H1 (cell line): ENCODE data around the gene CHMP4B. TPM values are rescaled to one million over a fixed set of nuclear protein-coding genes. Genes with fewer than 3 reads are reported as not detected.

Experiments
- CTCF ChIA-PET: fragments of 300-600 bp; sonication (Branson Sonifier 250); formaldehyde crosslinking; loops from one replicate; lab custom pipeline; 2021; ENCODE audit not compliant: partially characterized antibody; lab: Charles Lee
- POLR2A ChIA-PET: fragments of 300-600 bp; sonication (Branson Sonifier 250); formaldehyde crosslinking; loops from one replicate; lab custom pipeline; 2021; ENCODE audit warnings: inconsistent platforms; ENCODE audit not compliant: partially characterized antibody; lab: Charles Lee
- DNase-seq, 2 experiments: peaks; one replicate each; pipeline versions ENCODE4 v3.0.0 to v3.0.0-alpha.2; 2010 to 2022; ENCODE audit warnings: low spot score in 2 of 2, low read depth in 1 of 2, mixed read lengths in 1 of 2
- FAIRE-seq: peaks from 2 replicates; lab custom pipeline; 2011; peaks lifted over from hg19 to GRCh38; lab: Jason Lieb, UNC
- H2AFZ ChIP-seq: 2 replicates; pipeline ENCODE4 v1.8.1; 2012; ENCODE audit warnings: low read length, inconsistent platforms
- H2AK5ac ChIP-seq: 2 replicates; pipeline ENCODE4 v1.6.1; 2013; ENCODE audit warnings: low read depth, low read length
- H2BK120ac ChIP-seq: replicated peaks from 2 replicates; pipeline ENCODE3; 2013; ENCODE audit warnings: low read depth, low read length, inconsistent platforms
- H2BK12ac ChIP-seq: 2 replicates; pipeline ENCODE4 v1.6.1; 2013; ENCODE audit warnings: low read depth, low read length
- H2BK15ac ChIP-seq: 2 replicates; pipeline ENCODE4 v1.6.1; 2013; ENCODE audit warnings: low read length
- H2BK20ac ChIP-seq: 2 replicates; pipeline ENCODE4 v1.6.1; 2013; ENCODE audit warnings: low read length
- H2BK5ac ChIP-seq: 2 replicates; pipeline ENCODE4 v1.6.1; 2013; ENCODE audit warnings: low read depth, low read length
- H3K14ac ChIP-seq: 2 replicates; pipeline ENCODE4 v1.6.1; 2013; ENCODE audit warnings: inconsistent platforms; ENCODE audit not compliant: insufficient read length
- H3K18ac ChIP-seq: 2 replicates; pipeline ENCODE4 v1.6.1; 2013; ENCODE audit warnings: low read length; ENCODE audit errors: extremely low read depth
- H3K23ac ChIP-seq: 2 replicates; pipeline ENCODE4 v1.6.1; 2013; ENCODE audit warnings: inconsistent platforms; ENCODE audit not compliant: insufficient read length
- H3K23me2 ChIP-seq: 2 replicates; pipeline ENCODE4 v1.6.1; 2013; ENCODE audit warnings: low read depth, low read length
- H3K27ac ChIP-seq: 2 replicates; pipeline ENCODE4 v1.6.1; 2011; ENCODE audit warnings: low read depth, low read length, inconsistent platforms
- H3K27me3 ChIP-seq, 4 experiments: replicated peaks in 1 of 4; 1 replicate in 1 of 4; 2 replicates in 3 of 4; pipeline versions ENCODE4 v1.6.1 to v1.8.1; 2011 to 2013; ENCODE audit warnings: low read length in 3 of 4, mild to moderate bottlenecking in 3 of 4, inconsistent platforms in 2 of 4, mixed read lengths in 2 of 4, moderate library complexity in 1 of 4; ENCODE audit not compliant: control insufficient read depth in 3 of 4, insufficient read depth in 3 of 4; ENCODE audit errors: extremely low read depth in 1 of 4
- H3K36me3 ChIP-seq, 4 experiments: 2 replicates each; pipeline versions ENCODE4 v1.6.1 to v1.8.1; 2011 to 2013; ENCODE audit warnings: mild to moderate bottlenecking in 4 of 4, low read length in 3 of 4, moderate library complexity in 2 of 4, control low read depth in 1 of 4, inconsistent platforms in 1 of 4; ENCODE audit not compliant: insufficient read depth in 4 of 4, control insufficient read depth in 2 of 4
- H3K4ac ChIP-seq: replicated peaks from 2 replicates; pipeline ENCODE3; 2013; ENCODE audit warnings: low read length, low read depth, mixed read lengths, inconsistent platforms; ENCODE audit not compliant: insufficient read length
- H3K4me1 ChIP-seq, 4 experiments: replicated peaks in 1 of 4; 1 replicate in 1 of 4; 2 replicates in 3 of 4; pipeline versions ENCODE4 v1.6.1 to v1.8.1; 2011 to 2013; ENCODE audit warnings: low read length in 3 of 4, inconsistent platforms in 2 of 4, mixed read lengths in 1 of 4; ENCODE audit not compliant: insufficient read depth in 4 of 4, control insufficient read depth in 3 of 4
- H3K4me2 ChIP-seq, 2 experiments: 2 replicates each; pipeline versions ENCODE4 v1.6.1 to v1.8.1; 2011 to 2013; ENCODE audit warnings: low read depth in 2 of 2, low read length in 2 of 2, control low read depth in 1 of 2, inconsistent platforms in 1 of 2, mild to moderate bottlenecking in 1 of 2; ENCODE audit not compliant: insufficient read depth in 1 of 2
- H3K4me3 ChIP-seq, 4 experiments: fragments of 200-600, 300-600 bp in 1 of 4; sonication (generic), shearing (Covaris generic), sonication (Bioruptor Twin) in 1 of 4; 2 replicates each; pipeline versions ENCODE4 v1.5.1 to v1.8.1; 2011 to 2016; ENCODE audit warnings: low read length in 4 of 4, low read depth in 3 of 4, control low read depth in 2 of 4, inconsistent platforms in 2 of 4, mild to moderate bottlenecking in 2 of 4, mixed read lengths in 1 of 4, moderate library complexity in 1 of 4; ENCODE audit not compliant: insufficient read depth in 2 of 4; ENCODE audit errors: extremely low read depth in 1 of 4
- H3K56ac ChIP-seq: replicated peaks from 2 replicates; pipeline ENCODE3; 2013; ENCODE audit warnings: low read depth, mild to moderate bottlenecking, mixed read lengths, low read length, inconsistent platforms; ENCODE audit not compliant: insufficient read length
- H3K79me1 ChIP-seq: 2 replicates; pipeline ENCODE4 v1.6.1; 2013; ENCODE audit warnings: low read depth, low read length, control low read depth
- H3K79me2 ChIP-seq, 2 experiments: 2 replicates each; pipeline versions ENCODE4 v1.6.1 to v1.8.1; 2012 to 2013; ENCODE audit warnings: low read length in 2 of 2, mild to moderate bottlenecking in 2 of 2, inconsistent platforms in 1 of 2; ENCODE audit not compliant: insufficient read depth in 2 of 2, control insufficient read depth in 1 of 2
- H3K9ac ChIP-seq, 4 experiments: replicated peaks in 1 of 4; 1 replicate in 1 of 4; 2 replicates in 3 of 4; pipeline versions ENCODE4 v1.6.1 to v1.8.1; 2011 to 2013; ENCODE audit warnings: low read depth in 3 of 4, low read length in 3 of 4, control low read depth in 2 of 4, mild to moderate bottlenecking in 2 of 4, moderate library complexity in 2 of 4, inconsistent platforms in 1 of 4; ENCODE audit errors: extremely low read depth in 1 of 4
- H3K9me3 ChIP-seq, 2 experiments: 2 replicates each; pipeline versions ENCODE4 v1.6.1 to v1.8.1; 2012 to 2013; ENCODE audit warnings: mild to moderate bottlenecking in 2 of 2, moderate library complexity in 2 of 2, control low read depth in 1 of 2, inconsistent platforms in 1 of 2, low read depth in 1 of 2, low read length in 1 of 2, mixed read lengths in 1 of 2; ENCODE audit not compliant: insufficient read depth in 2 of 2
- H4K20me1 ChIP-seq, 2 experiments: replicated peaks in 1 of 2; 2 replicates each; pipeline versions ENCODE3 to v1.8.1; 2011 to 2013; ENCODE audit warnings: inconsistent platforms in 2 of 2, low read length in 2 of 2, mild to moderate bottlenecking in 1 of 2; ENCODE audit not compliant: insufficient read depth in 2 of 2, control insufficient read depth in 1 of 2
- H4K5ac ChIP-seq: 2 replicates; pipeline ENCODE4 v1.6.1; 2013; ENCODE audit warnings: low read length, low read depth, mixed read lengths, inconsistent platforms; ENCODE audit not compliant: insufficient read length
- H4K8ac ChIP-seq: 2 replicates; pipeline ENCODE4 v1.8.0; 2013; ENCODE audit warnings: mild to moderate bottlenecking, moderate library complexity, low read length, inconsistent platforms; ENCODE audit not compliant: insufficient read depth; ENCODE audit errors: extremely low read depth
- H4K91ac ChIP-seq: replicated peaks from 2 replicates; pipeline ENCODE3; 2013; ENCODE audit warnings: low read length, mixed read lengths, inconsistent platforms; ENCODE audit not compliant: insufficient read length
- CBX5 ChIP-seq: fragments of 300-800, 300-1000 bp; sonication (generic); IDR thresholded peaks from 2 replicates; pipeline ENCODE4 v1.7.1; 2016; ENCODE audit warnings: antibody characterized with exemption, low read length, low read depth
- CHD2 ChIP-seq: IDR thresholded peaks from 2 replicates; pipeline ENCODE4 v1.6.1; 2012; ENCODE audit warnings: low read length, improper control_type of control experiment
- POLR2AphosphoS5 ChIP-seq: IDR thresholded peaks from 2 replicates; pipeline ENCODE4 v1.6.1; 2011; ENCODE audit warnings: low read depth, low read length
- SIX5 ChIP-seq: IDR thresholded peaks from 2 replicates; pipeline ENCODE4 v1.6.1; 2011; ENCODE audit warnings: mild to moderate bottlenecking, low read depth, low read length
- WGBS, 2 experiments: shearing (Covaris generic) in 1 of 2; methylation state at CpG; one replicate each; pipeline versions ENCODE4 v1.1.6 to v1.1.7; 2013 to 2015; ENCODE audit warnings: low lambda C conversion rate in 2 of 2, mixed read lengths in 2 of 2, inconsistent platforms in 1 of 2, low coverage in 1 of 2, missing lambda C conversion rate in 1 of 2; ENCODE audit not compliant: insufficient replicate concordance in 2 of 2, insufficient coverage in 1 of 2, insufficient read length in 1 of 2; ENCODE audit errors: extremely low coverage in 1 of 2, missing lambda C conversion rate in 1 of 2; 5-methylcytosine and 5-hydroxymethylcytosine counted together
- polyA plus RNA-seq, 7 experiments: library from polyadenylated mRNA; depleted of rRNA in 3 of 7; stranded (reverse) in 5 of 7; unstranded in 2 of 7; fragments of >200 nt in 5 of 7; fragments of 200-250 nt in 2 of 7; gene quantifications; 1 replicate in 5 of 7; 2 replicates in 1 of 7; 4 replicates in 1 of 7; pipeline versions ENCODE4 v1.2.1 to v1.2.3, GENCODE V29; 2011 to 2013; ENCODE audit warnings: missing spikeins in 2 of 7, mixed read lengths in 2 of 7
- total RNA-seq: library from RNA; stranded (reverse); fragmentation: NEBNext Ultra II Directional; extraction: Animal tissue kit (Norgen Biotek cat#: 25700); gene quantifications from 2 replicates; pipeline ENCODE4 v1.2.1, GENCODE V29; 2021

Gene CHMP4B
- total and polyA plus RNA-seq, 2 of the 8 experiments (the other 6 are each of a cell fraction or from before 2014, with no cell fraction given), result 38.6 to 66.3 TPM

- H3K79me1 ChIP-seq, result no peaks in the 10 kb centered on the region
- no peaks in the 10 kb centered on the region for H3K36me3 ChIP-seq
- TF ChIP-seq SIX5 (no peak), CHD2 (no peak), CBX5 (no peak), POLR2AphosphoS5 (no peak)
- H3K14ac ChIP-seq, result no peak overlapping the region
- H4K5ac ChIP-seq, result no peak overlapping the region
- no peak overlapping the region for H3K56ac ChIP-seq
- H3K27me3 ChIP-seq, result no peaks in the 10 kb centered on the region
- H3K4me3 ChIP-seq, result no peak overlapping the region
- no peaks in the 10 kb centered on the region for H4K20me1 ChIP-seq
- H3K4me2 ChIP-seq, result no peak overlapping the region
- ChIA-PET CTCF (interaction anchor here (0.6 to 0.7 kb wide), 2 partner anchors 12 to 26 kb away, joined by 3 read pairs; no protein-coding TSS in a partner anchor), POLR2A (interaction anchor here (0.8 kb wide), 1 partner anchor 196 kb away, joined by 3 read pairs; no protein-coding TSS in a partner anchor)
- H2BK120ac ChIP-seq, result no peak overlapping the region
- no peak overlapping the region for H2BK12ac ChIP-seq
- H4K91ac ChIP-seq, result no peak overlapping the region
- no peak overlapping the region for H4K8ac ChIP-seq
- no peak overlapping the region for H2BK20ac ChIP-seq
- no peak overlapping the region for H3K18ac ChIP-seq
- no peak overlapping the region for H3K9ac ChIP-seq
- H2AK5ac ChIP-seq, result no peak overlapping the region
- peaks cover 0 to 7% (median 2%) of the 10 kb centered on the region in 4 experiments; a peak in 3 of 7 replicates for H3K4me1 ChIP-seq
- H3K23ac ChIP-seq, result no peak overlapping the region
- FAIRE-seq, result no peak
- H3K79me2 ChIP-seq, result no peaks in the 10 kb centered on the region
- H2BK15ac ChIP-seq, result no peak overlapping the region
- DNase-seq, result no peak
- H3K4ac ChIP-seq, result no peak overlapping the region
- WGBS, 2 experiments, result 92% methylated on average over 4 of the region's 4 CpGs; no CpG with 5 or more reads in 1 of the 2 experiments
- H3K27ac ChIP-seq, result no peak overlapping the region
- no peak overlapping the region for H2AFZ ChIP-seq
- H2BK5ac ChIP-seq, result no peak overlapping the region
- no peaks in the 10 kb centered on the region for H3K23me2 ChIP-seq
- H3K9me3 ChIP-seq, result no peaks in the 10 kb centered on the region
Measured at GRCh38 chr20:33798444-33798843, 12.7 kb upstream of the CHMP4B start.
